Endothelial cell of umbilical vein (primary cell): ENCODE measurements around the gene CSMD2.
"Not testable (repeated sequence)": the region's sequence is repeated elsewhere in the genome, so short reads cannot be mapped to it uniquely, and the experiment has no call there.

Experiments
- TF ChIP-seq, protein P1 (sequence below), 2 donors: IDR thresholded peaks; 1 replicate in 1 of 2; 2 replicates in 1 of 2; pipeline ENCODE4 v1.5.1; 2011; ENCODE audit warnings: low read length in 2 of 2, mild to moderate bottlenecking in 2 of 2, moderate library complexity in 2 of 2, control low read depth in 1 of 2, inconsistent platforms in 1 of 2, low read depth in 1 of 2; ENCODE audit not compliant: insufficient read depth in 1 of 2; ENCODE audit errors: extremely low read depth in 1 of 2
- TF ChIP-seq, protein P2 (sequence below): IDR thresholded peaks from 2 replicates; pipeline ENCODE4 v1.6.1; 2011; ENCODE audit not compliant: insufficient read depth, insufficient read length

GRCh38 chr1:33509276-33509675, 655.8 kb downstream of the CSMD2 start:
- TF ChIP-seq, protein P1, sequence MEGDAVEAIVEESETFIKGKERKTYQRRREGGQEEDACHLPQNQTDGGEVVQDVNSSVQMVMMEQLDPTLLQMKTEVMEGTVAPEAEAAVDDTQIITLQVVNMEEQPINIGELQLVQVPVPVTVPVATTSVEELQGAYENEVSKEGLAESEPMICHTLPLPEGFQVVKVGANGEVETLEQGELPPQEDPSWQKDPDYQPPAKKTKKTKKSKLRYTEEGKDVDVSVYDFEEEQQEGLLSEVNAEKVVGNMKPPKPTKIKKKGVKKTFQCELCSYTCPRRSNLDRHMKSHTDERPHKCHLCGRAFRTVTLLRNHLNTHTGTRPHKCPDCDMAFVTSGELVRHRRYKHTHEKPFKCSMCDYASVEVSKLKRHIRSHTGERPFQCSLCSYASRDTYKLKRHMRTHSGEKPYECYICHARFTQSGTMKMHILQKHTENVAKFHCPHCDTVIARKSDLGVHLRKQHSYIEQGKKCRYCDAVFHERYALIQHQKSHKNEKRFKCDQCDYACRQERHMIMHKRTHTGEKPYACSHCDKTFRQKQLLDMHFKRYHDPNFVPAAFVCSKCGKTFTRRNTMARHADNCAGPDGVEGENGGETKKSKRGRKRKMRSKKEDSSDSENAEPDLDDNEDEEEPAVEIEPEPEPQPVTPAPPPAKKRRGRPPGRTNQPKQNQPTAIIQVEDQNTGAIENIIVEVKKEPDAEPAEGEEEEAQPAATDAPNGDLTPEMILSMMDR (IDR thresholded peaks at IDR 0.05; ENCODE audit: extremely low read depth in 1 of 2, insufficient read depth in 1 of 2, low read depth in 1 of 2, low read length in 2 of 2), result not testable (repeated sequence)
- TF ChIP-seq, protein P2, sequence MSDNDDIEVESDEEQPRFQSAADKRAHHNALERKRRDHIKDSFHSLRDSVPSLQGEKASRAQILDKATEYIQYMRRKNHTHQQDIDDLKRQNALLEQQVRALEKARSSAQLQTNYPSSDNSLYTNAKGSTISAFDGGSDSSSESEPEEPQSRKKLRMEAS, result not testable (repeated sequence)
